IPS-15b (cell line): ENCODE data around the gene CACNG8.
"Not testable (repeated sequence)": the region's sequence is repeated elsewhere in the genome, so short reads cannot be mapped to it uniquely, and the experiment has no call there.

Experiments
- H3K27me3 ChIP-seq: one replicate; pipeline ENCODE4 v1.6.1; 2013; ENCODE audit warnings: low read length; ENCODE audit not compliant: control insufficient read depth, insufficient read depth
- H3K36me3 ChIP-seq: one replicate; pipeline ENCODE4 v1.6.1; 2013; ENCODE audit warnings: low read length; ENCODE audit not compliant: control insufficient read depth, insufficient read depth
- H3K4me1 ChIP-seq: one replicate; pipeline ENCODE4 v1.6.1; 2013; ENCODE audit warnings: mild to moderate bottlenecking, low read length; ENCODE audit not compliant: control insufficient read depth, insufficient read depth
- H3K4me3 ChIP-seq: one replicate; pipeline ENCODE4 v1.5.1; 2013; ENCODE audit warnings: low read depth, low read length
- H3K9ac ChIP-seq: one replicate; pipeline ENCODE4 v1.6.1; 2013; ENCODE audit warnings: low read depth, mild to moderate bottlenecking, low read length
- H3K9me3 ChIP-seq: one replicate; pipeline ENCODE4 v1.6.1; 2013; ENCODE audit warnings: mild to moderate bottlenecking, low read length; ENCODE audit not compliant: control insufficient read depth, insufficient read depth

The CACNG8 gene

DNA sequence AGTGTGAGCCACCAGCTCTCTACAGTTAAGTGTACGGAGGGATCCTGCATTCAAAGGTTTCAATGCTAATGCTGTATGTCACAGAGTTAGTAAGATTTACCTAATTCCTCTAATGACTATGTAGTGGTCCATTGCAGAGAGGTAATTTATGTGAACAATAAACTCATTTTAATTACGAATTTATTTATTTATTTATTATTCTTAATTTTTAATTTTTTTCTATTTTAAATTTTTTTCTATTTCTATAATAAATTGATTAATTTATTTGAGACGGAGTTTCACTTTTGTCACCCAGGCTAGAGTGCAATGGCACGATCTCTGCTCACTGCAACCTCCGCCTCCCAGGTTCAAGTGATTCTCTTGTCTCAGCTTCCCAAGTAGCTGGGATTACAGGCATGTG is 14.1 kb upstream of the CACNG8 start:
- H3K4me1 ChIP-seq, H3K27me3 ChIP-seq, H3K4me3 ChIP-seq, H3K9me3 ChIP-seq, H3K36me3 ChIP-seq, H3K9ac ChIP-seq: not testable (repeated sequence)

DNA sequence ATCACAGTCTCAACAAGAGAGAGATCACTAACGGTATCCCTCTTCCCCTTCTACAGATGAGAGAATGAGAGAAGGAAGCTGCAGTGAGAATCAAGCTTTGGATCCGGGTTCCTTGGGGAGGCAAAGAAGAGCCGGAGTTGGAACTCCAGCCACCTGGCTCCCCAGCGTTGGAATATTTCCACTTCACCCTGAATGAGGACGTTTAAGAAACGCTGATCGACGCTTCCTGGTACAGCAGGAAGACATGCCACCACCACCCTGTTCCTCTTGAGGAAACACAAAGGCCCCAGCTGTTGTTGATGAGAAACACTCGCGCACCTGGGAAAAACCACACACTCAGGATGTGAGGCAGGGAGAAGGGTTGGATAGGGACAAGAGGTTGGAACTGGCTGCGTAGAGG is 11.3 kb upstream of the CACNG8 start:
- no peaks in the 10 kb centered on the region for H3K9me3 ChIP-seq
- no peaks in the 10 kb centered on the region for H3K36me3 ChIP-seq
- peaks cover 3% of the 10 kb centered on the region for H3K4me1 ChIP-seq
- H3K4me3 ChIP-seq: no peak overlapping the region
- no peaks in the 10 kb centered on the region for H3K27me3 ChIP-seq
- H3K9ac ChIP-seq: no peak overlapping the region

DNA sequence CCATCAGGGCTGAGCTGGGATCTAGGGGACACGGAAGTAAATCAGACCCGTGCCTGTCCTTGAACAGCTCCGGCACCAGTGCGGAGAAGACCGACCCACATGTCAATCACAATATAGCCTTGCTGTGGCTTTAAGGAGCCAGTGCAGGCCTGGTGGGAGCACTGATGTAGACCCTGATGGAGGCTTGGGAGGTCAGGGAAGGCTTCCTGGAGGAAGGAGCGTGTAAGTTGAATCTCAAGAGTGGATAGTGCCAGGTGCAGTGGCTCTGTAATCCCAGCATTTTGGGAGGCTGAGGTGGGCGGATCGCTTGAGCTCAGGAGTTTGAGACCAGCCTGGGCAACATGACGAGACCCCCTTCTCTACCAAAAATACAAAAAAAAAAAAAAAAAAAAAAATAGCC is 10.8 kb upstream of the CACNG8 start:
- Histone ChIP-seq H3K4me1 (peaks cover 5% of the 10 kb centered on the region), H3K9ac (no peak overlapping the region), H3K36me3 (no peaks in the 10 kb centered on the region), H3K9me3 (no peaks in the 10 kb centered on the region), H3K4me3 (no peak overlapping the region), H3K27me3 (no peaks in the 10 kb centered on the region)

DNA sequence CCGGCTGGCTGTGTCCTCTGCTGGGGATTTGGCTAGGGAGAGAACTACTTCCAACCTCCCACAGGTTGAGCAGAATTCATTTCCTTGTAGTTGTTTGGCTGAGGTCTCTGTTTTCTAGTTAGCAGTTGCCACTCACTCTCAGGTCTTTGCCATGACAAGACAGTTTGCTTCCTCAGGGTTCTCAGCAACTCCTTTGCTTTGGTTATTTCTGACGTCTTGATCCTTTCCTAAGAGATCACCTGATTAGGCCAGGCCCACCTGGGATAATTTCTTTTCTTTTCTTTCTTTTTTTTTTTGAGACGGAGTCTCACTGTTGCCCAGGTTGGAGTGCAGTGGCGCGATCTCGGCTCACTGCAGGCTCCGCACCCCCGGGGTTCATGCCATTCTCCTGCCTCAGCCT is 9.4 kb upstream of the CACNG8 start:
- H3K9me3 ChIP-seq: no peaks in the 10 kb centered on the region
- H3K4me1 ChIP-seq: peaks cover 5% of the 10 kb centered on the region
- no peak overlapping the region for H3K9ac ChIP-seq
- no peak overlapping the region for H3K4me3 ChIP-seq
- no peaks in the 10 kb centered on the region for H3K27me3 ChIP-seq
- no peaks in the 10 kb centered on the region for H3K36me3 ChIP-seq

DNA sequence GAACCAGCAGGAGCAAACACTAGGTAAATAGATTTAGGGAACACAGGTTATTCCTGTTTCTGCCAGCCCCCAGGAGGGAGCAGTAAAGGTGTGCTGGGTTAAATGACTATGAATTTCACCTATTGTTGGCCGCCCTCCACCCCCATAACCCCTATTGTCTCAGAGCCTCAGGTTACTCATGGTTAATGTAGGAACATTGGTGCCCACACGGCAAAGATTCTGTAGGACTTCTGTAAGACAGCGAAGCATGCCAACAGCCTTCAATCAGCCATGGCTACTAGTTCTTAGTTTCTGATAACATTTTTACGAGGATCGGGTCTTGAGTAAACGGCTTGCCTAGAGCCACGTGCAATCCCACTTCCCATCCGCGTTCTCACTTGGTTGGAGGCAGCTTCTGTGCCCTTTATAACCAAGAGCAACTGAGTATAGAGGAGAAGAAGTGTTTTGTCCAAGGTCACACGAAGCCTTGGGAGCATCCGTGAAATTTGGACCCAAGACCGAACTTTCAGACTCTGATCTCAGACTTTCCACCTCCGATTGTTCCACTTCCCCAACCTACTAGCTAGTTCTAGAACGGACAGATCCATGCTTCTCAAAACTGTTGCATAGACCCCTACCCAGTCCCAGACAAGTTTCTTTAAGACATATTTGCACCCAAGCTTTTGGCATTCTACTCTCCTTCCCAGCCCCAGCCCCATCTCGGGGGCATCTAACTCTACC is 5.1 kb upstream of the CACNG8 start:
- peaks cover 5% of the 10 kb centered on the region for H3K4me1 ChIP-seq
- H3K9me3 ChIP-seq: no peaks in the 10 kb centered on the region
- H3K27me3 ChIP-seq: peaks cover 7% of the 10 kb centered on the region
- H3K4me3 ChIP-seq: peak overlapping the region; percentile 38
- H3K36me3 ChIP-seq: no peaks in the 10 kb centered on the region
- no peak overlapping the region for H3K9ac ChIP-seq

DNA sequence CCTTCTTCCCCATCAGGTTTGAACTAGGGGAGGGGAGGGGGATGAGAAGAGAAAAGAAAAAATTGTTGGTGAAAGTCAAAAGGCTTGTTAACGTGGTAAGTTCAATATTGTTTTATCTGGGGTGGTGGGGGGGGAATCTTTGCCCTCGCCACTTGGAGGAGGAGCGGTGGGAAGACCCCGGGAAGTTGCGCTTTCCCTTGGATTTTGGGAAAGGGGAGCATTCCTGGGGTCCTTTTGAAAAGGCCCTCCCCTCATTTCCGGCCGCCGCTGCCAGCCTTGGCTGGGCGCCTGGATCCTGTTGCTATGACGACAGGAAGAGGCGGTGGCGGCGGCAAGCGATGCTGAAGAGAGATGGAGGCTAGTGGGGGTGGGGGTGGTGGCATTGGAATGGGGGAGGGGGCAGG is 4.6 kb upstream of the CACNG8 start:
- Histone ChIP-seq H3K9me3 (no peaks in the 10 kb centered on the region), H3K9ac (no peak overlapping the region), H3K4me1 (peaks cover 5% of the 10 kb centered on the region), H3K4me3 (peak overlapping the region; percentile 38), H3K36me3 (no peaks in the 10 kb centered on the region), H3K27me3 (peaks cover 7% of the 10 kb centered on the region)

DNA sequence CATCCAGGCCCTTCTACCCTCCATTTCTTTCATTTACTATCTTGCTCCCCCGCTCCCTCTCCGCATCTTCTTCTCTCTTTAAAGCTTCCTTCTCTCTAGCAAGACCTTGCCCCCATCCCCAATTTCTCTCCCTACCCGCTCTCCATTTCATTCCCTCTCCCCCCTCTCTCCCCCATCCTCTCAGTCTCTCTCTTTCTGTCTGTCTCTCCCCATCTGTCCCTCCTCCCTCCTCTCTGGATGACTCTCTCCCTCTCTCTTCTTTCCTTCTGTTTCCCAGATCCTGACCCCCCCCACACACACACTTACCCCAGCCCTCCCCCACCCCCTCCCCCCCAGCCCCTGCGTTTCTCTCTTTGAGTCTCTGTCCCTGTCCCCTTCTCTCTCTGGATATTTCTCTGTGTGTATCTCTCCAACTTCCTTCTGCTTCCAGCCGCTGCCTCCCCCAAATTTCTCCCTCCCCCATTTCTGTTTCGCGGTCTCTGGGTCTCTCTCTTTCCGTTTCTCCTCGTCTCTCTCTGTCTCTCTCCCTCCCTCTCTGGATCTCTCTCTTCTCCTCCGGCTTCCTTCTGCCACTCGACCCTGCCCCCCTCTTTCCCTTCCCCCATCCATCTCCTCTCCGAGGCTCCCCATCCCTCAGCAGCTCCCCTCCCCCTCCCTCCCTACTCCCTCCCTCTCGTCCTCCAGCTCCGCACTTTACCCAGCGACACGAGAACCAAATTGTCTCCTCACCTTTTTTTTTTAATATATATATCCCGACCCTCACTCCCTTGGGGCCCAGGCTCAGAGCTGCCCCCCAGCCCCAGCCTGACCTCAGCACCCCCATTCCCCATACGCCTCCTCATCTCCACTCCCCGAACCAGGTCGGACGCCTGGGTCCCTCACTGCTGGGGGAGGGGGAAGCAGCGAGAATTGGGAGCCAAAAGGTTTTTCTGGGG is 3.6 kb upstream of the CACNG8 start:
- Histone ChIP-seq H3K27me3 (peaks cover 13% of the 10 kb centered on the region), H3K9ac (no peak overlapping the region), H3K4me3 (peak overlapping the region; percentile 74), H3K36me3 (peaks cover under 1% of the 10 kb centered on the region), H3K4me1 (peaks cover 5% of the 10 kb centered on the region), H3K9me3 (no peaks in the 10 kb centered on the region)

DNA sequence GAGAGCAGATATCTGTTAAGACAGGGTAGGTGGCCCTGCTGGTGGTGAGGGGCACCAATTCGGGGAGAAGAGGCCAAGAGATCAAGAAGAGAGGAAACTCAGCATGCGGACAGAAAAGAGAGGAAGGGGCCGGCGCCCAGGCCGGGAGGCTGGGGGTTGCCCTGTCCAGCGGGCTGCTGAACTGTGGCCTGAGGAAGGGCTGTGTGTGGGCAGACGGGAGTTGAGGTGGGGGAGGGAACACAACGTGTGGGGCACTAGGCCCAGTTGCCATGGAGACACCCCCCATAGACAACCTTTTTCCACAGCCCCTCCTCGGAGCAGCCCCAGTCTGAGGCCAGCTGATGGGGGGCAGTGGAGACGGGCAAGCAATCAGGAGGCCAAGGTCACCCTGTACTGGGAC is 2.5 kb upstream of the CACNG8 start:
- H3K4me1 ChIP-seq: peaks cover 5% of the 10 kb centered on the region
- H3K4me3 ChIP-seq: peak overlapping the region; percentile 74
- H3K9me3 ChIP-seq: no peaks in the 10 kb centered on the region
- peaks cover 6% of the 10 kb centered on the region for H3K36me3 ChIP-seq
- H3K9ac ChIP-seq: no peak overlapping the region
- H3K27me3 ChIP-seq: peaks cover 15% of the 10 kb centered on the region

DNA sequence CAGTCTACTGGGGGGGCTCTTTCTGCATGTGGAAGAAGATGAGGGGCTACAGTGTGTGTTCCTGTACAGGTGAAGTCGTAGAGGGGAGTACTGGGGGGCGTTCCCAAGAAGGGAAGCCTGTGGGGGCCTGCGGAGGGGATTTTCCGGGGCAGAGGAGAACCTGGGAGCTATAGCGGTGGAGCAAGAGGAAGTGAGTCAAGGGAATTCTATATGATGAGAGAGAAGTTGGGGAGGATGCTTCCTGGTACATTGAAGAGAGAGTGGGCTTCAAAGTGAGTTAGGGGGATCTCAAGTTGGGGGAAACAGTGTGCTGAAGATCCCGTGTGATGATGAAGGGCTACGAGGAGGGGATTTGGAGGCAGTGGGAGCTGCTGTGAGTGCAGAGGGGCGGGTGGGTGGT is 1.9 kb upstream of the CACNG8 start:
- Histone ChIP-seq H3K27me3 (peaks cover 15% of the 10 kb centered on the region), H3K4me3 (peak overlapping the region; percentile 74), H3K9me3 (no peaks in the 10 kb centered on the region), H3K9ac (no peak overlapping the region), H3K4me1 (peaks cover 5% of the 10 kb centered on the region), H3K36me3 (peaks cover 6% of the 10 kb centered on the region)

DNA sequence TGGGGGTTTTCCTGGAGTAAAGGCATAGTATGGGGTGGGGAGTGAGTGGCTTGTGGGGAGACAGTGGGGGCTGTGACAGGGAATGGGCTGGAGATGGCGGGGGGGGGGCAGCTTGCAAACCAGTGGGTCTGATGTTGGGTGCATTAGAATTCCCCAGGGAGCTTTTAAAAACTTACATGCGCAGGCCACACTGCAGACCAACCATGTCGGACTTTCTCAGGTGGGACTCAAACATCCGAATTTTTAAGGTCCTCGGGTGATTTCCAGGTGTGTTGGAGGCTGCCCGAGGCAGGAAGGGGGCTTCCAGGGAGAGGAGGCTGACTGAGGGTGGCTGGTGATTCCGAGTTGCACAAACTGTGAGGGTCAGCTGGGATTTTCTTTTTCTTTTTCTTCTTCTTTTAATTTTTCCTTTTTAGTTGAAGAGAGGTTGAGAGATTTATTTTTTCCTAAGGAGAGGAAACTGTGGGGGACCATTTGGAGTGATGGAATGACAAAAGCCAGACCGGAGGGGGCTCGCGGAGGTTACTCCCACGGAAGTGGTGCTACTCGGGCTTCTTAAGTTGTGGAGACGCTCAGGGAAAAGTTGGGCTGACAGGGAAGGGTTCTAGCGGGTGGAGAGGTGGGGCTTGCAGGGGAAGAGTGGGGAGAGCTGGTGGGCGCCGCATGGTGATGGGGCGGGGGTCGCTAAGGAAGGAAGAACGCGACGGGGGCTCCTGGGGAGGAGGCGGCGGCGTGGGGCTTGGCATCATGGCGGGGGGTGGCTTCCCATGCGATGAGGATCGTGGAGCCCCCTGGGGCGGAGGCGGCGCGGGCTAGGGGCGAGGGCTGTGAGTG is 997 bp upstream of the CACNG8 start:
- Histone ChIP-seq H3K9ac (peak overlapping the region; percentile 47), H3K9me3 (no peaks in the 10 kb centered on the region), H3K27me3 (peaks cover 15% of the 10 kb centered on the region), H3K4me1 (no peaks in the 10 kb centered on the region), H3K4me3 (peak overlapping the region; percentile 46), H3K36me3 (peaks cover 8% of the 10 kb centered on the region)

DNA sequence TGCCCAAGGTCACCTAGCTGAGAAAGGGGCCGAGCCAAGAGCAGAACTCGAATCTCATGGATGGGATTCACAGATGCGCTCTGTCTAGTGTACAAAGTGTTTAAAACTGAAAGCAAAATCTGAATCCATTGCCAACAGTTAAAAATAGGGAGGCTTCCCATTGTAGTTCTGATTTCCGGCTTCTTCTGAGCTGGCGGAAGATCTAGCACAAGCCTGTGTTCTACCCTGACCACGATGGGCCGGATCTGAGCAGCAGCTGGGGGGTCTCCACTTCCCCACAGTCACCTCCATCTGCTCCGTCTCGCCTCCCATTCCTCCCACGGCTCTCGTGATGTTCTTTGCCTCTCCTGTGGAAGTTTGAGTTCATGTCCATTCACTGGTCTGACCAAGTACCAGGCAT is 2.4 kb downstream of the CACNG8 start:
- Histone ChIP-seq H3K9me3 (no peaks in the 10 kb centered on the region), H3K36me3 (peaks cover 18% of the 10 kb centered on the region), H3K27me3 (peaks cover 15% of the 10 kb centered on the region), H3K9ac (no peak overlapping the region), H3K4me3 (no peak overlapping the region), H3K4me1 (no peaks in the 10 kb centered on the region)
